Testis (tissue), 2 donors: ENCODE data around the gene BCAS3.

Experiments used
- POLR2A ChIP-seq: fragments of 450-650 bp; IDR thresholded peaks from one replicate; pipeline ENCODE4 v1.6.1; 2017; ENCODE audit warnings: antibody characterized with exemption, mild to moderate bottlenecking, moderate library complexity
- TF ChIP-seq, protein P1 (sequence below), 3 experiments: fragments of 450-650 bp in 2 of 3; fragments of 200-600 bp in 1 of 3; sonication (generic) in 1 of 3; IDR thresholded peaks; one replicate each; pipeline ENCODE4 v1.5.1; 2016 to 2019; ENCODE audit warnings: antibody characterized with exemption in 3 of 3, mild to moderate bottlenecking in 2 of 3, moderate library complexity in 1 of 3

DNA sequence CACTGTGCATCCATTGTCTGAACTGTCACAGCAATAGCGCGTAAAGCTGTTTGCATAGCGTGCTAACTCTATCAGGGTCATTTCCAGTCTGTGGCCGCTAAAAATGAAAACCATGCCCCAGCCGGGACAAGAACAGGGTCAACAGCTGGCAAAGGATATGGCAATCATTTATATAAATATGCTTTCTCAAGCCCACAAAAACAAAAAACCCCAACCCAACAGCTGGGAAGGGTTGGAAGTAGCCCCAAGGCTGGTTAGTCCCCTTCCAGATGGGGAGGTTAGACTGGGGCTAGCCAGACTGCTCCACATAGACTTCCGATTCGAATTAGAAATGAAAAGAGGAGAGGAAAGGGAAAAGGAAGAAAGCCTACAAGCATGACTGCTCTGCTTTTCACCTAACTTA, 518.7 kb downstream of the BCAS3 start:
- TF ChIP-seq, protein P1, sequence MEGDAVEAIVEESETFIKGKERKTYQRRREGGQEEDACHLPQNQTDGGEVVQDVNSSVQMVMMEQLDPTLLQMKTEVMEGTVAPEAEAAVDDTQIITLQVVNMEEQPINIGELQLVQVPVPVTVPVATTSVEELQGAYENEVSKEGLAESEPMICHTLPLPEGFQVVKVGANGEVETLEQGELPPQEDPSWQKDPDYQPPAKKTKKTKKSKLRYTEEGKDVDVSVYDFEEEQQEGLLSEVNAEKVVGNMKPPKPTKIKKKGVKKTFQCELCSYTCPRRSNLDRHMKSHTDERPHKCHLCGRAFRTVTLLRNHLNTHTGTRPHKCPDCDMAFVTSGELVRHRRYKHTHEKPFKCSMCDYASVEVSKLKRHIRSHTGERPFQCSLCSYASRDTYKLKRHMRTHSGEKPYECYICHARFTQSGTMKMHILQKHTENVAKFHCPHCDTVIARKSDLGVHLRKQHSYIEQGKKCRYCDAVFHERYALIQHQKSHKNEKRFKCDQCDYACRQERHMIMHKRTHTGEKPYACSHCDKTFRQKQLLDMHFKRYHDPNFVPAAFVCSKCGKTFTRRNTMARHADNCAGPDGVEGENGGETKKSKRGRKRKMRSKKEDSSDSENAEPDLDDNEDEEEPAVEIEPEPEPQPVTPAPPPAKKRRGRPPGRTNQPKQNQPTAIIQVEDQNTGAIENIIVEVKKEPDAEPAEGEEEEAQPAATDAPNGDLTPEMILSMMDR (IDR thresholded peaks at IDR 0.05): no peak
- TF ChIP-seq POLR2A: no peak
